HG03060 (cell line): ENCODE measurements around the gene NDUFA11.

ENCODE experiments used
- ATAC-seq: cut with Tn5 transposase; IDR thresholded peaks from one replicate; pipeline ENCODE4 v1.9.1; 2021; ENCODE audit warnings: low read depth, moderate number of reproducible peaks; ENCODE audit not compliant: unreplicated experiment

Gene NDUFA11

GRCh38 chr19:5910638-5910907, 7.0 kb upstream of the NDUFA11 start:
- no peak for ATAC-seq

- no peak for ATAC-seq
Observed at GRCh38 chr19:5908773-5909442, 5.3 kb upstream of the NDUFA11 start.

GRCh38 chr19:5907241-5907640, 3.7 kb upstream of the NDUFA11 start:
- no peak for ATAC-seq

- ATAC-seq: no peak
Observed at GRCh38 chr19:5905114-5905778, 1.7 kb upstream of the NDUFA11 start.

- ATAC-seq: peak; percentile 76
Observed at GRCh38 chr19:5904352-5905113, 943 bp upstream of the NDUFA11 start, which contains the start of gene VMAC. TSS of gene VMAC (plus strand) at chr19:5904872. CDS start at chr19:5904891, 19 bp downstream.

- no peak for ATAC-seq
Observed at GRCh38 chr19:5903056-5903623, 450 bp downstream of the NDUFA11 start.

GRCh38 chr19:5900976-5901375, 2.6 kb downstream of the NDUFA11 start:
- no peak for ATAC-seq

GRCh38 chr19:5899728-5900526, 3.7 kb downstream of the NDUFA11 start:
- no peak for ATAC-seq

GRCh38 chr19:5897189-5897969, 6.2 kb downstream of the NDUFA11 start:
- ATAC-seq: no peak

GRCh38 chr19:5896365-5897076, 7.1 kb downstream of the NDUFA11 start:
- ATAC-seq: no peak

GRCh38 chr19:5895890-5896289, 7.7 kb downstream of the NDUFA11 start:
- no peak for ATAC-seq

GRCh38 chr19:5895409-5895808, 8.2 kb downstream of the NDUFA11 start:
- no peak for ATAC-seq

GRCh38 chr19:5894704-5895349, 8.8 kb downstream of the NDUFA11 start:
- no peak for ATAC-seq

GRCh38 chr19:5893907-5894703, 9.5 kb downstream of the NDUFA11 start:
- no peak for ATAC-seq

- ATAC-seq: no peak
Observed at GRCh38 chr19:5893296-5893903, 10.2 kb downstream of the NDUFA11 start.

- no peak for ATAC-seq
Observed at GRCh38 chr19:5892772-5893275, 10.8 kb downstream of the NDUFA11 start.
